SK-N-SH treated with all-trans-retinoic acid at 6 μM for 48 hours (cell line): Measurements from ENCODE around the gene ATP8A2.

ENCODE experiments used
- ATAC-seq: fragments of 200-7000 bp; cut with Tn5 transposase; 3 replicates; pipeline ENCODE4 v1.9.1; 2020; ENCODE audit warnings: mild to moderate bottlenecking, moderate library complexity
- ARNTL ChIP-seq: fragments of 450-650 bp; formaldehyde crosslinking; IDR thresholded peaks from 2 replicates; pipeline ENCODE4 v1.5.0; 2020; ENCODE audit warnings: low read depth, mild to moderate bottlenecking, moderate library complexity, borderline replicate concordance
- BACH2 ChIP-seq: fragments of 250-450 bp; sonication (Bioruptor Pico); IDR thresholded peaks from 2 replicates; pipeline ENCODE4 v1.9.0; 2021; ENCODE audit warnings: mild to moderate bottlenecking, borderline replicate concordance
- CSDC2 ChIP-seq: fragments of 250-450 bp; sonication (Bioruptor Pico); IDR thresholded peaks from 2 replicates; pipeline ENCODE4 v1.5.0; 2020; ENCODE audit warnings: mild to moderate bottlenecking, moderate library complexity
- CSRNP3 ChIP-seq: fragments of 250-450 bp; sonication (Bioruptor Pico); IDR thresholded peaks from 2 replicates; pipeline ENCODE4 v1.5.1; 2021; ENCODE audit warnings: mild to moderate bottlenecking, moderate library complexity
- ESRRG ChIP-seq: fragments of 250-450 bp; sonication (Bioruptor Pico); IDR thresholded peaks from 2 replicates; pipeline ENCODE4 v1.6.1; 2021; ENCODE audit warnings: mild to moderate bottlenecking
- GLIS3 ChIP-seq: fragments of 250-450 bp; sonication (Bioruptor Pico); IDR thresholded peaks from 2 replicates; pipeline ENCODE4 v1.5.0; 2020; ENCODE audit warnings: mild to moderate bottlenecking, moderate library complexity
- ISL1 ChIP-seq: fragments of 250-450 bp; sonication (Bioruptor Pico); IDR thresholded peaks from 2 replicates; pipeline ENCODE4 v2.1.2; 2022; ENCODE audit warnings: mild to moderate bottlenecking, moderate library complexity
- OSR1 ChIP-seq: fragments of 250-450 bp; sonication (Bioruptor Pico); IDR thresholded peaks from 2 replicates; pipeline ENCODE4 v1.8.0; 2022; ENCODE audit warnings: moderate library complexity, mild to moderate bottlenecking, inconsistent platforms
- PATZ1 ChIP-seq: fragments of 250-450 bp; sonication (Bioruptor Pico); IDR thresholded peaks from 2 replicates; pipeline ENCODE4 v1.8.0; 2020; ENCODE audit warnings: mild to moderate bottlenecking, moderate library complexity, borderline replicate concordance
- POU6F1 ChIP-seq: fragments of 250-450 bp; sonication (Bioruptor Pico); IDR thresholded peaks from 2 replicates; pipeline ENCODE4 v1.8.0; 2021; ENCODE audit warnings: low read depth, mild to moderate bottlenecking, moderate library complexity, borderline replicate concordance
- PPARA ChIP-seq: fragments of 250-450 bp; sonication (Bioruptor Pico); IDR thresholded peaks from 2 replicates; pipeline ENCODE4 v1.5.0; 2020; ENCODE audit warnings: mild to moderate bottlenecking, borderline replicate concordance
- RARB ChIP-seq: fragments of 250-450 bp; sonication (Bioruptor Pico); IDR thresholded peaks from 2 replicates; pipeline ENCODE4 v1.8.0; 2021; ENCODE audit warnings: mild to moderate bottlenecking, moderate library complexity
- SNAI2 ChIP-seq: fragments of 250-450 bp; sonication (Bioruptor Pico); IDR thresholded peaks from 2 replicates; pipeline ENCODE4 v1.5.0; 2020; ENCODE audit warnings: mild to moderate bottlenecking, moderate library complexity
- TCF4 ChIP-seq: fragments of 250-450 bp; sonication (Bioruptor Pico); IDR thresholded peaks from 2 replicates; pipeline ENCODE4 v1.8.0; 2021; ENCODE audit warnings: mild to moderate bottlenecking, moderate library complexity, borderline replicate concordance
- TOX ChIP-seq: fragments of 250-450 bp; sonication (Bioruptor Pico); IDR thresholded peaks from 2 replicates; pipeline ENCODE4 v1.8.0; 2021; ENCODE audit warnings: mild to moderate bottlenecking, moderate library complexity, borderline replicate concordance
- TSHZ2 ChIP-seq: fragments of 250-450 bp; sonication (Bioruptor Pico); IDR thresholded peaks from 2 replicates; pipeline ENCODE4 v1.5.0; 2020; ENCODE audit warnings: mild to moderate bottlenecking, moderate library complexity
- ZC3H10 ChIP-seq: fragments of 250-450 bp; sonication (Bioruptor Pico); IDR thresholded peaks from 2 replicates; pipeline ENCODE4 v1.5.1; 2021; ENCODE audit warnings: mild to moderate bottlenecking, moderate library complexity
- ZFP3 ChIP-seq: fragments of 250-450 bp; sonication (Bioruptor Pico); IDR thresholded peaks from 2 replicates; pipeline ENCODE4 v1.5.0; 2020; ENCODE audit warnings: mild to moderate bottlenecking, moderate library complexity
- ZFP30 ChIP-seq: fragments of 450-650 bp; formaldehyde crosslinking; IDR thresholded peaks from 2 replicates; pipeline ENCODE4 v1.5.0; 2022; ENCODE audit warnings: mild to moderate bottlenecking, moderate library complexity
- ZNF565 ChIP-seq: fragments of 450-650 bp; formaldehyde crosslinking; conservative IDR thresholded peaks from 2 replicates; pipeline ENCODE4 v1.5.0; 2020; ENCODE audit warnings: low read depth, mild to moderate bottlenecking, moderate library complexity
- ZNF70 ChIP-seq: fragments of 450-650 bp; formaldehyde crosslinking; IDR thresholded peaks from 2 replicates; pipeline ENCODE4 v1.5.0; 2020; ENCODE audit warnings: mild to moderate bottlenecking, moderate library complexity
- ZNF8 ChIP-seq: fragments of 450-650 bp; formaldehyde crosslinking; IDR thresholded peaks from 2 replicates; pipeline ENCODE4 v1.5.0; 2020; ENCODE audit warnings: mild to moderate bottlenecking, moderate library complexity

The ATP8A2 gene

GRCh38 chr13:26017196-26017921, 645.6 kb downstream of the ATP8A2 start:
- TF ChIP-seq ESRRG (CRISPR knock-in tag) (no peak), BACH2 (CRISPR knock-in tag) (no peak), RARB (no peak), CSDC2 (CRISPR knock-in tag) (no peak), PPARA (no peak), ZNF565 (CRISPR knock-in tag) (no peak), ZNF8 (CRISPR knock-in tag) (no peak), ZFP3 (CRISPR knock-in tag) (no peak), CSRNP3 (CRISPR knock-in tag) (no peak), SNAI2 (CRISPR knock-in tag) (no peak), ARNTL (CRISPR knock-in tag) (no peak), ZC3H10 (CRISPR knock-in tag) (no peak), ISL1 (CRISPR knock-in tag) (no peak)
- no peak for ATAC-seq

DNA sequence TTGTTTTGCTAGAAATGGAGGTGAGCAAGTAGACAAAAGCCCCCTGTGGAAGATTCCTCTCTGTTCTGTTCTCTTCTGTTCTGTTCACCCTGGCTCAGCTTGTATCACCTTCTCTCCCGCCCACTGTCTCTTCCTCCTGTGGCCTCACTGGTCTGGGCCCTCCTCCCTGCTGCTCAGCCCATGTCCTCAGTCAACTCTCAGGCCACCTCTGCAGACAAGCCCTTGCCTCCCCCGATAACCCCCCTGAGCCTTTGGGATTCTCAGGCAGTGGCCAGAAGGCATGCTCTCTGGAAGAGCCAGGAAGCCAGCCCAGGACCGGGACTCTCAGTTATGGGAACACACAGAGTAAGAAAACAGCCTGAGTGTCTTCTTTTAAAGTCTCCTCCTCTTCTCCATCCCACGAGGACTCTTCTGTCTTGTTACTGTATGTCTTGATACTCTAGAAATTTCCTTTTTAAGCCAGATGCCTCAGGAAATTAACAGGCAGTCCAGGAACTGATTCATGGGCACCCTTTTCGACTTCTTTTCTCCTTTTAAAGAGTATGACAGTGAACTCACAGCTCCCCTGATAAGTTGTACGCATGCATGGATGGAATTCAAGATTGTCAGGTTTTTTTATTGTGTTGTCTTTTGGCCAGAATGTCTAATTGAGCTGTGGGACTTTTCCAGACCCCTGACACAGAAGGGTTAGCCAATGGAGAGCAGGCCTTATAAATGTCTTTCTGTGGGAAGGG, 646.3 kb downstream of the ATP8A2 start:
- no peak for ATAC-seq
- TF ChIP-seq RARB, result no peak
- TF ChIP-seq TSHZ2, result no peak
- no peak for TF ChIP-seq ZC3H10 (CRISPR knock-in tag)
- TF ChIP-seq CSRNP3 (CRISPR knock-in tag), result no peak
- no peak for TF ChIP-seq GLIS3 (CRISPR knock-in tag)
- no peak for TF ChIP-seq OSR1
- TF ChIP-seq ZNF70 (CRISPR knock-in tag), result no peak
- no peak for TF ChIP-seq TOX (CRISPR knock-in tag)
- no peak for TF ChIP-seq ZFP3 (CRISPR knock-in tag)
- TF ChIP-seq ESRRG (CRISPR knock-in tag), result no peak
- TF ChIP-seq ZFP30 (CRISPR knock-in tag), result no peak
- TF ChIP-seq ISL1 (CRISPR knock-in tag), result no peak
- no peak for TF ChIP-seq CSDC2 (CRISPR knock-in tag)
- TF ChIP-seq PATZ1, result no peak

DNA sequence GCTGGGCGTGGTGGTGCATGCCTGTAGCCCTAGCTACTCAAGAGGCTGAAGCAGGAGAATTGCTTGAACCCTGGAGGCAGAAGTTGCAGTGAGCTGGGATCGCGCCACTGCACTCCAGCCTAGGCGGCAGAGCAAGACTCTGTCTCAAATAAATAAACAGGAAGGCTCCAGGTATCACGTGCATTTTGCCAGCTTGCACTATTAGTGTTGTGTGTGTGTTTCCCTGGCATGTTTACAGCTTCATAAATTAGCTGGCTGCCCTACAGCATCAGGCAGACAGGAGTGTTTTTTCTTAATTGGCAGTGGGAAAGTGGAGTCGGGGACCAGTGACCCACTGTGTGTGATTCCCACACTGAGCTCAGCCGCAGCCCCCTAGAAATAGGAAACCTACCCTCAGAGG, 647.5 kb downstream of the ATP8A2 start:
- no peak for ATAC-seq
- TF ChIP-seq TCF4 (CRISPR knock-in tag) (no peak), PPARA (no peak), BACH2 (CRISPR knock-in tag) (no peak), ESRRG (CRISPR knock-in tag) (no peak), PATZ1 (no peak), RARB (no peak), SNAI2 (CRISPR knock-in tag) (no peak), ZNF70 (CRISPR knock-in tag) (no peak), POU6F1 (CRISPR knock-in tag) (no peak), ZNF8 (CRISPR knock-in tag) (no peak), TOX (CRISPR knock-in tag) (no peak)
